Medulla oblongata (tissue), 1 donor: ENCODE measurements around the gene KMT2A.
"Not testable (repeated sequence)": the region's sequence is repeated elsewhere in the genome, so short reads cannot be mapped to it uniquely, and the experiment has no call there.

Experiments used
- DNase-seq: peaks from one replicate; pipeline ENCODE4 v3.0.0-alpha.2; 2015; ENCODE audit errors: extremely low spot score

The KMT2A gene

DNA sequence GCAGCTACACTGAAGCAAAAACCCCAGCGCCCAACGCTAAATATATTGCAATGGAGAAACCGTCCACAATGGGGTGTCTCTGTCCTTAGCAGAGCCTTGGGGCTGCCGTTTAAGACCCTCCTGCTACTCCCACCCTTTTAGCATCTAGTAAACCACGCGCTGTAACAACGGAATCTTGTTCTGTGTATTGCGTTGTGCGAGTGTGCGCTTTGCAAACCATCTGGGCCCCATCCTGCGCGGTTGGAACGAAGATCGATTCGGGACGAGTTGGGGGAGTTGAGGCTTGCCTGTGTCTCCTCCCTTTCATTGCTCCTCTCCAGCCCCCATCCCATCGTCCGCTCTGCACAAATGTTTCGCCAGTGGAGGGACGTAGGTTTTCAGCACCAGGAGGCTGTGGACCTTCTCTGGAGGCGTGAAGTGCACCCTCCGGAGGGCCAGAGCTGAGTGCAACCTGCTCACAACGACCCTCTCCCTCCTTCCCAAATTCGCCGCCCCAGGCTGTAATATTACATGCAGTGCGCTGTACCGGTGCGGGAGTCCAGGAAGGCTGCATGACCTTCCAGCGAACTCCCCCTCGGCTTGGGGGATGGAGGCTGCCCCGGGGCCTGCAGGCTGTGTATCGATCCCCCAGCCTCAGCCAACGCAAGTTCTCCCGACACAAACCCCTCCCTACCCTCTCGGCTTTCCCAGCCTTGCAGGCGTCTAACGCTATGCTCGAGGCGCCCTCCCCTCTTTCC is 1.6 kb upstream of the KMT2A start:
- peak; percentile 59 for DNase-seq

GRCh38 chr11:118435290-118435892 is 901 bp upstream of the KMT2A start:
- DNase-seq, result peak; percentile 54

DNA sequence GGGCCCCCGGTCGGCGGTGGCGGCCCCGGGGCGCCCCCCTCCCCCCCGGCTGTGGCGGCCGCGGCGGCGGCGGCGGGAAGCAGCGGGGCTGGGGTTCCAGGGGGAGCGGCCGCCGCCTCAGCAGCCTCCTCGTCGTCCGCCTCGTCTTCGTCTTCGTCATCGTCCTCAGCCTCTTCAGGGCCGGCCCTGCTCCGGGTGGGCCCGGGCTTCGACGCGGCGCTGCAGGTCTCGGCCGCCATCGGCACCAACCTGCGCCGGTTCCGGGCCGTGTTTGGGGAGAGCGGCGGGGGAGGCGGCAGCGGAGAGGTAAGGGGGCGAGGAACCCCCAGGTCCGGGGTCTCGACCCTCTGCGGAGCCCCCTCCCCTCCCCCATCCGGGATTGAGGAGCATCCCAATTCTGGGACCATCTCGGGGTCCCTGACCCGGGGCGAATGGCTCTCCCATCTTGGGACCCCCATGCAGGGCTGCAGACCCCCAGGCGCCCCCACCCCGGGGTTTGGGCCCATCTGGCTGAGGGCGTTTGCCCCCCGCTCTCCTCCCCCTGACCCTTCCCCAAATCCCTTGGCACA is 431 bp downstream of the KMT2A start:
- DNase-seq, result no peak

DNA sequence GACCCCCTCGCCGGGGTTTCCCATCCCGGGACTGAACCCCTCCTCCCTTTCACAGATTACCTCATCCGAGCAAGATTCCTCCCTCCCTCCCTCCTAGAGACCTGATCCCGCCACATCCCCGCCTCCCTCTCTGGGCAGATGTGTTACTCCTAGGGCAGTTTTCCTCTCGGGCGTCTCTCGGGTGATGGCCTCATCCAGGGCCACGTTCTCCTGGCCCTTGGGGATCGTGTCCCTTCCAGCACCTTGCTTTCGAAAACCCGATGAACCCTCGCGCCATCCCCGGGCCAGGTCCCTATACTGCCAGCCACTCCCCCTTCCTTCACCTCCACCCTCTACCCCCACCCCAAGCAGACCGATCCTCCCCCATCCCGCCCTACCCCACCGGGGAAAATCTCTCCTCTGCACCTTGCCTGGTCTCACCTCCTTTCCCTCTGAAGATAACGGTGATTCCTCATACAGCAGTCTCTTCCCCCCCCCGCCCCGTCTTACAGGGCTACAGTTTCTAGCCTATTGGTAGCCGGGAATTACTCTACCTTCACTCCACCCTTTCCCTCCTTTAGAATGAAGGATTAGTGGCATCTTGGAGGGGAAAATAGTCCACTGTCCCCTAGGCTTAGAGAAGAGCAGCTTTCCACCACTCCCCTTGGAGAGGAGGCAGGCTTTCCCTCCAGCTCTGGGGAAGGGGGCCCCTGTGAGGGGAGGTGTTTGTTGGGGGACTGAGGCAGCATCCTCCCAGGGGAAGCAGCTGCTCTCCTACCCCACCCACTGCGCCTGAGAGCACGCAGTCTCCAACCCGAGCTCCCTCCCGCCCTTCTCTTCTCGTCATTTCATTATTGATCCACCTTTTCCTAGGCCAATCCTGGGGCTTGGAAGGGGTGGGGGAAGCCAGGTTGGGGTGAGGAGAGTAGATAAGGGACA is 1.2 kb downstream of the KMT2A start:
- DNase-seq, result peak; percentile 35

DNA sequence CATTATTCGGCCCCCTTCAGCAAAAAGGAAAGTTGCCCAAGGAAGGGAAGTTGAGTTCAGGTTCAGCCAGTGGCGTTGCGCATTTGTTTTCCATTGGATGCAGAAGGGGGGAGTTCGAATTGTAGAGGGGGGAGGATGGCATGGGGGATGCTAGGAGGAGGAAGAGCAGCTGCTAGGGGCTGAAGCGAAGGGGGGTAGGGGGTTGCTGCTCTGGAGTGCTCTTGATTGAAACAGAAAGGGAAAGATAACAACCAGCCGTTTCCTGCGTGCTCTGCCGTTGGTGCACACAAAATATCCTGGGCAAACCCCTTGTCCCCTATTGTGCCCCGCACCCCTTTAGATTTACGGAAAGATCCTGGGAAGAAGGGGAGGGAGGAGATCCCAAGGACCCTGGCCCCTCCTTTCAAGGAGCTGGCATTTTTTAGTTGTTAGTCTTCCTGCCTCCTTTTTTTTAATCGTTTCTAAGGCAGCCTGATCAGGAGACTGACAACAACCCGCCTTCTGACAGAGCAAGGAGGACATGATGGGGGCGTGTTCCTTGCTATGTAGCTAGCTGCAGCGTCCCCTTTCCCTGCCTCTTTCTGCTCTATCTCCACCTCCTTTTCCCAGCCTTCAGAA is 2.1 kb downstream of the KMT2A start:
- peak; percentile 72 for DNase-seq

DNA sequence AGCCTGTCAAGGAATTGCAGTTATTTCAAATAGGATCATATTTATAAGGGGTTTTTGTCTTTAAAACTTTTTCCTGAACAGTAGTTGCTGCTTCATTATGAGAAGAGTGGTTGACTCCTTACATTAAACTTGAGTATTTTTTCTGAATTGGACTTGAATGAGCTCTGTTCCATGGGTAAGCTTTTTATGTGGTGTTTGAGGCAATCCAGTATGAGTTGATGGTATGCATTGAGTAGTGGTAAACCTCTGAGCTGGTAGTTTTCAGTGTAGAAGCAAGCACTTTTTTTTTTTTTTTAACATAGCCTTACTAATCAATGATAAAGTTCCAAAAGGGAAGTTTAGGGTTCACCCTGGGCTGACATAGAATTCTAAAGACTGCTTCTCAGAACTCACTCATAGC is 3.4 kb downstream of the KMT2A start:
- no peak for DNase-seq

DNA sequence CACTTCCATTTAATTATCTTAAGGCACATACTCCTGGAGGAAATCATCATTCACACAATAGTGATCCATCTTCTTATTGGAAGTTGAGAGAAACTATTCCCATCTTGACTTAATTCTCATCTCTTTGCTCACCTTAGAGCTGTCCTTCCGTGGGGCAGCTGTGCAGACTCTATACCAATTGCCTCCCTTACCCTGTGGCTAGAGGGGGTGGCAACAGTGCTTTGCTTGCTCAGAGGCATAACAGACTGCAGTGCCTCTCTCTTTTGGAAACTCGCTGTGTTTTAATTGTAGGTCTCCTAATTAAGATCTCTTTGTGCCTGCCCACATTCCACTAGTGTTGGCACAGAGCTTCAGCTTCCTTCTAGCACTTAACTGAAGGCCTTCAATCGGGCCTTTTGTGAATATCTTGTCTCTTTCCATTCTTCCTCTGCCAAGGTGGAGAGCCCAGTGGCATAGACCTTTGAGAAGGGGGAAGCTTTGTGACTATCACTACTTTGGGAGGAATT is 5.5 kb downstream of the KMT2A start:
- DNase-seq, result peak; percentile 11

- DNase-seq, result no peak
These were observed 6.0 kb downstream of the KMT2A start for GRCh38 chr11:118442301-118442700.

DNA sequence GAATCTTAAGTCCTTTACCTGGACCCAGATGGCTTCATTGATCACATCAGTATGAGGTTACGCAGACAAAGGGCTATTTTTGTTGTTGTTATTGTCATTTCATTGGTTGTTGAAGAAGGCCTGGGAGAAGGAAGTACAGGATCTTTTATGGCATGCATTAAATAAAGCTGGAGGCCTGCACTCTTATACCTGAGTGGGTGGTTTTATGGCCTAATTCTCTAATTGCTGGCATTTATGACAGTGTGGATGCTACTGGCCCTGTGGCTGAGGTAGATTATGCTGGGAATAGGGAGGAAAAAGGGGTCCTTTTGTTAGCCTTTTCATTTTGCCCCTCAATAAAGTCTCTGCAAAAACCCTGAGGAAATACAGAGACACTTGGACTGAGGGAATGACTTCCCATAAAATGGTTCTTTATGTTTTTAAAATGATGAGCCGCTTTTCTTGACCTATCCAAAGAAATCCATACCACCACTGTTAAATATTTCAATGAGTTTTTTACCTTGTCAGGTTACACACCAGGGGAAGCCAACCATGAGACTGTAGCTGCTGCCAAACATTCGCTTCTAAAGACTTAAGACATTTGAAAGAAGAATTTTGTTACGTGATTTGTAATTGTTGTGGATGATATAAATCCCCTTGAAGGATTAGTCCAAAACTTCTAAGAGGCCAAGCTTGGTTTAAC is 6.8 kb downstream of the KMT2A start:
- no peak for DNase-seq

GRCh38 chr11:118443590-118444218 is 7.4 kb downstream of the KMT2A start:
- no peak for DNase-seq

DNA sequence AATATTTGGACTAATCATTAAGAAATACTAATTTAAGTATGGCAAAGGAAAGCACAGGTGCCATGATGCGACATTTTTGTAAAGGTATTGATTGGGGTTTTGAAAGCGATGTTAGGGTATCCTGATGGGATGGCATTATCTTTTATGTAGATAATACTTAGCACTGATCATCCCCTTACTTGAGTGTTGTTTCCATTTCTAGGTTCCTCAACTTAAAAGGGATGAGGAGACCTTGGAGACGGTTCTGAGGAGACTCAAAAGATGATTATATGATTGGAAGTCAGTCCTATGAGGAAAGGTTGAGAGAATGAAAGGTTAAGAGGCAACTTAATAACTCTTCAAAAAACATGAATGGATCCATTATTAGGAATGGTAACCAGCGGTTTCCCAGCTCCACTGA is 11.1 kb downstream of the KMT2A start:
- no peak for DNase-seq

GRCh38 chr11:118448294-118448693 is 12.0 kb downstream of the KMT2A start:
- no peak for DNase-seq

GRCh38 chr11:118449316-118449918 is 13.1 kb downstream of the KMT2A start:
- DNase-seq, result no peak

DNA sequence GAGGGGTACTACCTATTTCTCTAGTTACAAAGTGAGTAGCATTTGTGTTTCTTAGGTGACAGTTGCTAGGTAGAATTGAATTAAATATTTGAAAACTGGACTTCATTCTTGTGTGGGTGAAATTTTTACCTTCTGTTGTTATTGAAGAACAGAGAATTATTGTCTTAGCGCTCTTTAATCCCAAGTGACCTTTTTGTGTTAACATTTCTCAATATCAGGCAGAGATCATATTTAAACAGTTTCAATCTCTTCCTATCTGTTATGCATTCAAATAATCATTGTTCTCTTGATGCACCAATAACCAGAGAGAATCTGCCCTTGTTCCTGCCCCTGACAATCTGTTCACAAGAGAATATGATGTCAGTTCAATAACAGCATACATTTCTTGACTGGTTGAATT is 14.2 kb downstream of the KMT2A start:
- DNase-seq, result no peak

DNA sequence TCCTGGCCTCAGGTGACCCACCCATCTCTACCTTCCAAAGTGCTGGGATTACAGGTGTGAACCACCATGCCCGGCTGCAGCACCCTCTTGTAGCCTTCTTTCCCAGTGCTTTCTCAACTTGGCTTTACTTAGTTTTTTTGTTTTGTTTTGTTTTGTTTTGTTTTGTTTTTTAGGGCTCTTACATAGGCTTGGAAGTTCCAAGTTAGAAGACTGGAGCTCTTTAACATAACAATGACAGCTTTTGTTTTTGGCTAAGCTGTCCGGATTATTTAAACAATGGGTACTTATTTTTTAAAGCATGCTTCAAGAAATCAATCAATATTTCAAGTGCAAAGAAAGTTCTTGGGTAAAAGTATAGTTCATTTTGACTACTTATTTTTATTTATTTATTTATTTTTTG is 25.9 kb downstream of the KMT2A start:
- no peak for DNase-seq

DNA sequence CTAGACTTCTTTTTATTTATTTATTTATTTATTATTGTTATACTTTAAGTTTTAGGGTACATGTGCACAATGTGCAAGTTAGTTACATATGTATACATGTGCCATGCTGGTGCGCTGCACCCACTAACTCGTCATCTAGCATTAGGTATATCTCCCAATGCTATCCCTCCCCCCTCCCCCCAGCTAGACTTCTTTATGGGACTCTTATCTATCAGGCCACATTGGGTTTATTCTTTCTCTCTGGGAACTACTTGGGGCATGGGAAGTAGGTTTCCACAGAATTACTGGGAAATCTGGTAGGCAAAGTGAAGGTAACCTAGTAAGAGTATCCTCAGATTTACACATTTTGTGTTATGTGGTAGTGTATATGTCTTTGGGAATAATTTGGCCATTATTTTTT is 32.7 kb downstream of the KMT2A start:
- DNase-seq, result not testable (repeated sequence)

GRCh38 chr11:118471030-118471429 is 34.7 kb downstream of the KMT2A start:
- no peak for DNase-seq

DNA sequence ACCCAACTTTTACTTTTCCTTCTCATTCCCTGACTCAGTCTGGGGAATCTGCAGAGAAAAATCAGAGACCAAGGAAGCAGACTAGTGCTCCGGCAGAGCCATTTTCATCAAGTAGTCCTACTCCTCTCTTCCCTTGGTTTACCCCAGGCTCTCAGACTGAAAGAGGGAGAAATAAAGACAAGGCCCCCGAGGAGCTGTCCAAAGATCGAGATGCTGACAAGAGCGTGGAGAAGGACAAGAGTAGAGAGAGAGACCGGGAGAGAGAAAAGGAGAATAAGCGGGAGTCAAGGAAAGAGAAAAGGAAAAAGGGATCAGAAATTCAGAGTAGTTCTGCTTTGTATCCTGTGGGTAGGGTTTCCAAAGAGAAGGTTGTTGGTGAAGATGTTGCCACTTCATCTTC is 37.2 kb downstream of the KMT2A start:
- no peak for DNase-seq

DNA sequence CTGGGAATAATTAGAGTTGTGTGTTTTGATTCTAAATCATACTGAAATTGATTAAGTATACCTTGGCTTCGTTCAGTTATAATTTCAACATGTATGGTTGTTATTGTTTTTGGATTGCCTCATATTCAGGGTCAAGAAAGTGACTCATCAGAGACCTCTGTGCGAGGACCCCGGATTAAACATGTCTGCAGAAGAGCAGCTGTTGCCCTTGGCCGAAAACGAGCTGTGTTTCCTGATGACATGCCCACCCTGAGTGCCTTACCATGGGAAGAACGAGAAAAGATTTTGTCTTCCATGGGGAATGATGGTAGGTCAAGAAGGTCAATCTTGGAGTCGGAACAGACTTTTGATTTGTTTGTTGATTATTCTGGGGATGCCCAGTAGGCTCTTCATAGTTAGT is 40.4 kb downstream of the KMT2A start:
- DNase-seq, result no peak

GRCh38 chr11:118481238-118481637 is 44.9 kb downstream of the KMT2A start:
- DNase-seq, result not testable (repeated sequence)
